Measurements from ENCODE around the gene ITGA8.
"Not testable (repeated sequence)": the region's sequence is repeated elsewhere in the genome, so short reads cannot be mapped to it uniquely, and the experiment has no call there.

Gene ITGA8

DNA sequence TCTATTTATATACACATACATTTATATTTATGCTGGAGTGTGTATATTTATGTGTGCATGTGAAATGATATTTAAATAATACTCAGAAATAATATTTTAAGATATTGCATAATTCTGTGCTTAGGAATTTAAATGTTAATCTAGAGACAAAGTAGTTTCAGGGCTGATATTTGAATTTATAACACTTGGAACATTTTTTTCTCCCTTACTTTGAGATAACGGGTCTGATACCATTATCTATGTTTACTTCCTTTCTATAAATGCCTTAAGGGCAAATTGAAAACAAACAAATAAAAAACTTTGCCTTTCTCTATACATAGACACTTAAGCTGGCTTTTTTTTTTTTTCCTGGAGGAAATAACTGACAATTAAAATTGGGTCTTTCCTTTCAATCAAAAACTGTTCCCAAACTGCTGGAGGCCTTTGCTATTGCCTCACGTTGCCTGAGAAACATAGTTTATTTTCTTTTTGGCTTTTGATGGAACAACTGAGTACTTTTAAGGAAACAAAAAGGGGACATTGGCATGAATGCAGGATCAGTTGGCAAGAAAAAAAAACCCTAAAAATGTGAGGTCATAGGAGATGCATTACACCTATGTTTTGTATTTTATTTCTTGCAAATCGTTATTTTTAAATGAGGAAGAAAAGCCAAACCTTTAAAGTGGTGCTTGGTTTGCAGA, 98.7 kb downstream of the ITGA8 start:
- DNase-seq: no peak

DNA sequence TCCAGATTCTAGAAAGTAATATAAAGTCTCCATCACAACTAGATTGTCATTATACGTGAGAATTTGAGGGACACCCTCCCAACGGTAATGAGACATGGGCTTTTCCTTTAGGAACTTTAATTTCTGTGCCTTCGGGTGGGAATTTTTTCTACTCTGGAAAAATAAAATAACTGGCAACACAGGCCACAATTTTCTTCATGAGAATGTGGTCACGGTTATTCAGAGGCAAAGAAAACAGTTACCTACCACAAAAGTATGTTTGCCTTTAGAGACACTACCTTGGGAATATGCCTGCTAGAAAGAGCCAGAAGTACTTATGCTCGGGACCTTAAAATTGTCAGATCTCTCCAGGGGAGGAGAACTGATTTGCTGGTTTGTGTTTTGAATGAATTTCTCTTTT, 99.4 kb downstream of the ITGA8 start:
- no peak for DNase-seq

DNA sequence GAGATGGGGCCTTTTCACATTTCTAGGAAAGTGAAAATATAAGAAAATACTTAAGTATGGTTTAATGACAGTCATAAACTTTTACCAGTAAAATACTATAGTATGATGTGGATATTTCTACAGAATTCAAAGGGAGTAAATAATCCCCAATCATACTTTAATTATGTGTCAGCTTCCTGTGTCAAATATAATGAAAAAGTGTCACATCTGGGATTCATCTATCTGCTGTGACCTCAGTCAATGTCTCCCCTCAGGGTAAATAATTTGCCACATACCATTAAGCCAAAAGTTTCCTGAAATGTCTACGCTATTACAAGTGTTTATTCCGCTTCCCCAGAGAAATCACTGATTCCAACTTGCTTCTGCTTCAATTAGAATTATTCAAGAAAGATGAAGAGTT, 110.5 kb downstream of the ITGA8 start:
- DNase-seq: no peak

DNA sequence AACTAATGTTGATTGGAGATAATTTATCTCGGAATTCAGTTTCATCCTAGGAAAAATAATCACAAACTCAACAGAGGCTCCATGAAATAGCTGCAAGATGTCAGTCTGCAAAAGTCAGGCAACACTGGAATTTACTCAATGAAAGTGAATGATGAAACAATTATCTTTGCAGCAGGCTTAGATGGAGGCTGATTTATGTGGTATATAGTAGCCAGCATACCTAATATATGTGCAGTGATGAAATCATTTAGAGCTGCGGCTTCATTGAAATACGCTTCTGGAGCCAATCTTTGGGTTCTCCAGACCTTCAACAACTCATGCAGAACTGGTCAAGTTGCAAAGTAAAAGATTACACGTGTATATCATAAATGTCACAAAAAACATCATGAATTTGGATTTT, 113.3 kb downstream of the ITGA8 start:
- DNase-seq: no peak

DNA sequence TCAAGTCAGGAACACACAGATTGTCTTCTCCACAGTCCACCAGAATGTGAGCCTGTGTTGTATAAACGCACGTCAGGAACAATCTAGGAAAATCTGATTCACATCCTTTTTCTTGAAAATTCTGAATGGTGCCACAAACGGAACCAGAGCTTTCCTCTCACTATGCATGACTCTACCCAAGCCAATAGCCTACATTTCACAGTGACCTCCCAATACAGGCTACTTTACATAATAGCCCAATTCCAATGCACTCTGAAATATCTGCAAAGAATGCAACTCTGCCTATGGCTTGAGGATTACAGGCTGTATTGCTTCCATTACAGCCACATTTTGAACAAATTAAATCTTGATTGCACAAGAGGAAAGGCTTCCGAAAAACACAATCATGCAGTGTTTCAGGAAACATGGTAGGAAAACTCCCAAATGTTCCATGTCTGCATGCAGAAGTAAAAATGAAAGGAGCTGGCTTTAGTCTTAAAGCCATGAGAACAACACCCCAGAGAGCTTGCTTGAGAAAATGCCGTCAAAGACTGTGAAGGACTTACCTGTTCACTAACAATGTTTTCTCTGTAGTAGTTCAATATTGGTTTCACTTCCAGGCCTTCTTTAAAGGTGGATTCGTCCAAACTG, 113.9 kb downstream of the ITGA8 start:
- DNase-seq: no peak

DNA sequence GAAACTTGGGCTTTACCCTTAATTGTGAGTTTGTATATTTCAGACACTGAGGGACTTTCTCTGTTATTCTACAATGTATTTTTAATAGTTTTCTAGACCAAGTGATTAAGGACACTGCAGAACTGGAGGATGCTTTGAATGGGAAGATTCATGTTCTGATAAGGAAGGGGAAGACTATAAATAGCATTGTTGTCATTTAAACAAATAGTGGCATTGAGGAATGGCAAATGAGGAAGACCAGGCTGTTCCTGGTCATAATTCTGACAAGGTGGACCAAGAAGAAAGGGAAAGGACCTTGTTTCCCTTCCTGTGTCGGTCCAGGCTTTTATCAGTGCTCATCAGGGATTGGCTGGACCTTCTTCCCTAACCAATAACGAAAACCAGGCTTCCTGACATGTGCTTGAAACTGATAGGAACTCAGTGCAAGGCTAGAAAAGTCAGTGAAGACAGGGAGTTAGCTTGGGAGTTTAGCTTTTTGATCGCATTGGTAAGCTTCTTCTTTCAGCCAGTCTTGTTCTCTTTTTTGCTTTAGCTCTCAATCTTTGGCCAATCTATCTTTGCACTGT, 116.2 kb downstream of the ITGA8 start:
- DNase-seq: no peak

DNA sequence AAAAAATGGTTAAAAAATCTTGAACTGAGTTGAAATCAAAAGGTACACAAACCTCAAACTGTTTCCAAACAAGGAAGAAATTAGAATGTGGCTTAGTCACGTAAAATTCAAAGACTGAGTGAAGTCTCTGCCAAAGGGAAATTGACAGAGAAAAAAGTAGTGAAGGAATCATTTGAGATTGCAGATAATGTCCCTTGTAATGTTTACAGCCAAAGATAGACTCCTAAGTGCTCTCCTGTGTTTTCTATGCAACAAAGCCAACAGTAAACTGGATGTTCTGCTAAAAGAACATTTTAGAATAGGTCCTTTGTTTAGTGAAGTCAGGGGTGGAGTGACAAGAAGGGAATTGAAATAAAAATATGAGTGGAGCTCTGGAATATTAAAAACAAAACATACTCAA, 117.9 kb downstream of the ITGA8 start:
- no peak for DNase-seq

DNA sequence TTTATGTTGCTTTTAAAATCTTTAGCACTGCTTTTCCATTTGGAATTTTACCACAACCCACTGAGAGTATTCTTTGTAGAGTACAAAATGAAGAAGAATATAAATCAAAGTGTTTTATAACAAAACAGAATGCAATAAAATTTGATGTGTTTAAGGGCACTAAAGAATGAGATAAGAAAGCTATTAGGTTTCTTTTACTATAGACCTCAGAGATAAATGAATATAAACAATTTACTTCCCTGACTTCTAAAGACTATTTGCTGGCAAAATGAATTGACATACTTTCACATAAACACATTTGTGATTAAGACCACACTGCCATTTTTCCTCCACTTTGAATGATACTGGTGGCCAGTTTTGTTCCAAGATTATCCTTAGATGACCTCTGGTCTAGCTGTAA, 124.5 kb downstream of the ITGA8 start:
- DNase-seq: no peak

DNA sequence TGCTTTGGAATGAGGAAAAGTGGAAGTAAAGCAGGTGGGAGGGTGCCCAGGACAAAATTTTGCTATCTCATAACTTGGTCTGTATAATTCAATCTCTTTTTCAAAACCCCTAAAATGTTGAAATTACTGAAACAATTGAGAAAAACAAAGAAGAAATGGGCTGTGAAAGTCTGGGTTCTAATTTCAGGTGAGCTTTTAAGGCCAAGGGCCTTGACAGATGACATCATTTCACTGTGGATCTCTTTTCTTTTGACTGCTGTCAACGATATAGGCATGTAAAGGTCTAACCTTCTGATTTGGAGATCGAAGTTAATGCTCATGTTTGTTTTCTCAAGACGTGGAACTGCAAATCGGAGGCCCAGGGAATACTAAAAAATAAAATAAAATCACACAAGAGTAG, 127.8 kb downstream of the ITGA8 start:
- DNase-seq: no peak

DNA sequence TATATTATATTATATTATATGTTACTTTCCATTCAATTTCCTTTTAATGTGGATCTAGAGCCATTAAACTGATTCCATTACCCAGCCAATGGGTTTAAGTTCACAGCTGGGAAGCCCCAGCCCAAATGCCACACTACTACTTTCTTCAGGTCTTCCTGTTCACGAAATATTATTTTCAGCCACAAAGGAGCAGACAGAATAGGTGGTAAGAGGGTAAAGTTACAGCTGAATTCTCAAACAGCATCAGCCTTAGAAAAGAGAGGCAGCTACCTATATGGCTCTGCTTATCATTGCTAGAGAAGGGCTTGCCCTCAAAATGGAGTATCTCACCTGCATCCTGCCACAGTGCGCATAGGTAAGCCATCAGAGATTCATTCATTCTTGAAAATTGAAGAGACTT, 128.3 kb downstream of the ITGA8 start:
- DNase-seq: no peak

DNA sequence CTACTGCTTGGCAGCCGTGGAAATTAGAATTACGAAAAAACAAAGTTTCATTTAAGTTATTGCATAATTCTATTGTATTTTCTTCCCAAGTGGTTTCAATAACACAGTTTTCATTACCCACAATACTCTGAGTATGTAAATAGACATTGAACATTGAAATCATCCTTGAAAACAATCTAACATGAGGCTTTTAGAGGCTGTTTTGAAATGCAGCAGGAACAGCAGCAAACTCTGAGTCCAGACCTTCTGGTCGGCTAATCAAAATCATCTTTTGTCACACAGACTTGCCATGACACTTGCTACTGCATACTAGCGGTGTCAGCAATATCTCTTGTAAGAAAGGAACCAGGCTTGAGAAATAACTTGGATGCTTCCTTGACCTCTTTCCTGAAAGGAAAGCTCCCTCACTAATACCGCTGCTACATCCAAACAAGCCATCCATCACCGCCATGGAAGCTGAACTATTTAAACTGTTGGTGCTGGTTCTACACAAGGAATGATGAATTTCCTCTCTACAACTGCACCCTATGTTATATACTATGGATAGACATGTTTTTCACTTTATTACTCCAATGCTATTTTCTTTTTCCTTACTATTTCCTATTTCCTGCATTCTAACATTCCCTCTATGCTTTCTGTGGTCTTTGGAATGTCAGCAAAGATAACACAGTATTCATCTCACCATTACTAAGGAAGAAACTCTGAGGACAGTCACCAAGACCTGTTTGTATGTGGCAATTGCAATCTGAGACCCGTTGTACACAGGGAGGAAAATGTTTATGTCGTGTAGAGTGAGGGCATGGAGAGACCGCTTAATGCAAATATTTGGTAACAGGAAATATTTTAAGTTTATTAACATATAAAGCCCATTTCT, 130.8 kb downstream of the ITGA8 start:
- no peak for DNase-seq

DNA sequence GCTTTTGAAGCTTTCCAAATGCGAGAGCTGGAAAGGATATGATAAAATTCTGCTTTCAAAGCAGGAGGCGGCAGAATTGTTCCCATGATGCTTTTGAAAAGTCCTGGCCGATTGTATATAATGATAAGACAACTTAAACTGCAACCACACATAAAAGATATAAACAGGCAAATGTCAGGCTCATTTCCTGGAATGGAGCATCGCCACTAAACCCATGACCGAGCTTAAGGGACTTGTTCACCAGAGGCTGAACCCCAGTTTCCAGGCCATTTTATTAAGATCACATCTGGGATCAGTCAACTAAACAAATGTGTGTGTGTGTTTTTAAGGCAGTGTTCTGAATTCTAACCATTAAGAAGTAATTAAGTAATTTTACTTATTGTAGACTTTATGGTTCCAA, 131.6 kb downstream of the ITGA8 start:
- DNase-seq: no peak

DNA sequence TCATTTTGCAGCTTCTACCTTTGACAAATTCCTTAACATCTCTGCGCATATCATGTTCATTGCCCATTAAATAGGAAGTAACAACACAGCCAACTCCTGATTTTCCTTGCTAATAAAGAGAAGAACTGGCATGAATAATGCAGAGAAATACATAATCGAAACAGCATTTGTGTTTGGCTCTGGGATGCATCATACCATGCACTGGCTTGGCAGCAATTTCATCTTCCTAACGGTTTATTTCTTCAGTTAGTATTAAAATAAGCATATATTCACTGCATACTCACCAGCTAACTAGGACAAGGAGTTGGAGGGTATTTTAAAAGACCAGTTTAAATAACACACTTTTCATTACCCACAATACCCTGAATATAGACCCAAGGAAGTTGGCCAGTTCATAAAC, 132.5 kb downstream of the ITGA8 start:
- no peak for DNase-seq

DNA sequence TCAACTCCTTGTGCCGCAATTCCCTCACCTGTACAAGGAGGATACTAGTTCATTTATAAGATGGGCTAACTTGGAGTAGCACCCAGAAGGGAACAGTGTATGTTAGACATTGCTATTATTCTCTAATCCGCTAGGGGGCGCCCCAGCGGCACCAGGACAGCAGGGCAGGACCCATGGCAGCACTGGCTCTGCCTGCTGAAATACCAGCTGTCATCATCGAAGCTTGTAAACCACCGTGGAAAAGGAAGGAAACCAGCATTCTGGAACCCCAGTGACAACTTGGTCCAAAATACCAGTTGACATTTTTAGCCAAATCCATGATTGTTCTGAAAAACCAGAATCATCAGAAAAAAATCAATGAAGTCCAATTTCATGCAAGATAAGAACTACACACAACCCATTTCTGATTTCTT, 134.4 kb downstream of the ITGA8 start:
- peak in 43 of 56 donors; percentile 0 to 79 (median 17) for DNase-seq

DNA sequence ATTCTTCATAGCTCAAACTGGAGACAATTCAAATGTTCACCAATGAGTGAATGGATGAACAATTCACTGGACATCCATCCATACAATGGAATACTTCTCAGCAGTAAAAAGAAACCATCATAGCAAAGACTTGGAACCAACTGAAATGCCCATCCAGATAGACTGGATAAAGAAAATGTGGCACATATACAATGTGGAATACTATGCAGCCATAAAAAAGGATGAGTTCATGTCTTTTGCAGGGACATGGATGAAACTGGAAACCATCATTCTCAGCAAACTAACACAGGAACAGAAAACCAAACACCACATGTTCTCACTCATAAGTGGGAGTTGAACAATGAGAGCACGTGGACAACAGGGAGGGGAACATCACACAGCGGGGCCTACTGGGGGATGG, 136.8 kb downstream of the ITGA8 start:
- not testable (repeated sequence) for DNase-seq

DNA sequence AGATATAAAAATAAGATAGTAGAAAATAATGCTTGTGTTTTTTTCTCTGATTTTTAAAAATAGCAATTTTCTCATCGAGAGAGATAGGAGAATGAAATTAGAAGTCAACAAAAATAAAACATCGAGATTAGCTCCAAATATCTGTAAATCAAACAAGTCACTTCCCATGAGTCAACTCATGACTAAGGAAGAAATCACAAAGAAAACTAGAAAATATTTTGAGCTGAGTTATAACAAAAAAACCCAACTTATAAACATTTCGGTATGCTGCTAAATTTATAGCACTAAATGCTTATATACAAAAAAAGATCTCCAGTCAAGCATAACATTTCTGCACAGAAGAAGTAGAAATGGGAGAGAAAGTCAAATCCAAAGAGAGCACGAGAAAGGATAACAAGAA, 140.1 kb downstream of the ITGA8 start:
- no peak for DNase-seq

DNA sequence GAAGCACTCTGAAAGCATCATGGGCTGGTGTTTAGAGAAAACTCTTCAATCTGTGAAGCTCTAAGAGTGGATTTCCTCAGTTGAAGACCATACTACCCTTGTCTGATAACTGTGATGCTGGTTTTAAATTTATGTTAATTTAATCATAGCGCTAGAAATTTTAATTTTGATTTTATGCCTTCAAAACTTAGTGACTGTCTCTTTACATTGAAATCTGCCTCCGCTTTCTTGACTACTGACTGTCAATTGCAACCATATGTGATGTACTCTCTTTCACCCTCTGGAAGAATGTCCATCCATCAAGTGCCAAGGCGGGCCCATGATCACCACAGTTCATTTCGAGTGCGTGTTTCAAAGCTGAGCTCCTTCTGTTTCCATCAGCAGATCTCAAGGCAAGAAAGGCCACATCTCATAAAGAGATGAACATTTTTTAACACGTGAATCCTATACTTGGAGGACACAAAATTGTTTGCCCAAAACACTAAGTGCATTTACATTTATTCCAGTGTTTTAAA, 147.1 kb downstream of the ITGA8 start:
- DNase-seq: no peak

DNA sequence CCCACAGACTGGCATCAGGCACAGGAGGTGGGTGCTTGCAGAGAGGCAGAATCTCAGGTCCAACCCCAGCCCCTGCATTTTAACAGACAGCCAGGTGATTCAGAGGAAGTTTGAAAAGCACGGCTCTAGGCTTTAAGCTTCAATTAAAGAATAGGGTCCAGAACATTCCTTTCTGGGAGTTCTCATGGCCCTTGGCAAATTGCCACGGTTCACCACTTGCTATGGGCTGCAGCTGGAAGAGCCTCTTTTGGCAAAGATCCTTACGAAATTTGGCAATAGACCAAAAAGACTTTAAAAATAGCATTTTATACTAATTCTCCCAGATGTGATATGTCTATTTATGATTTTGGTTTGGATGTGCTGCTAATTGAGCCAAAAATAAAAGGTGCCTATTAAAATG, 148.1 kb downstream of the ITGA8 start:
- DNase-seq: peak in 6 of 56 donors; percentile 1 to 60 (median 14)

DNA sequence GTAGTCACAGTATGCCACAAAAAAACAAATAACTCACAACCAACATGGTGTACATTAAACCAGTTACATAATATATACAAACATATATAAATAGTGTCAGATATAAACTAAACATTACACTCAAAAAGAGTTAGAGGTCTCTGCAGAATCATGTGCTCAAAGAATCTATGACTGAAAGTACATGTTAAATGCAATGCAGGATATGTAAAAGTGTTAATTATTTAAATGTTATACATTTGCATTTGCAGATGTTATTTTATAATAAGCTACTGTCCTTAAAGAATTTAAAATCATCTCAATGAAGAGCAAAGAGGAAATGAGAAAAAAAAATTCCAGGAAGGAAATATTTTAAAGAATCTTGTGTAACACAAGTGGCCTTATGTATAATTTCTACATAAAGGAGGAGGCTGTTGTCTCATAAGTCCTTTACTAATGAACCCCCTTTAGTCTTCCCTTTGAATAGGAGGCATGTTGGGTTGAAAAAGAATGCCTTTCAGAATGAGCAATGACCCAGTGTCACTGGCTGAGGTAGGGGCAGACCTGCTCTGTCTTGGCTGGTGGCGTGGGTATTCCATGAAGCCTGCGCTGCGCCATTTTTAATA, 148.9 kb downstream of the ITGA8 start:
- DNase-seq: peak in 1 of 56 donors; percentile 1

DNA sequence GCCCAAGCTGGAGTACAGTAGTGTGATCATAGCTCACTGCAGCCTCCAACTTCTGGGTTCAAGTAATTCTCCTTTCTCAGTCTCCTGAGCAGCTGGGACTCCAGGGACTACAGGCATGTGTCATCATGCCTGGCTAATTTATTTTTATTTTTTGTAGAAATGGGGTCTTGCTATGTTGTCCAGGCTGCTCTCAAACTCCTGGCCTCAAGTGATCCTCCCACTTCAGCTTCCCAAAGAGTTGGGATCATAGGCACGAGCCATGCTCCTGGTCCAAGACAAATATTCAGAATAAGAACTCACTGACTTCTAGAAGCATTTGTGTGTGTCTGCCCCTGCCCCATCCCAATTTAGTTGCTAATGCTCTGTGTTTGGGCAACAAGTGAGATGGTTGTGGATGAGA, 151.8 kb downstream of the ITGA8 start:
- DNase-seq: no peak

DNA sequence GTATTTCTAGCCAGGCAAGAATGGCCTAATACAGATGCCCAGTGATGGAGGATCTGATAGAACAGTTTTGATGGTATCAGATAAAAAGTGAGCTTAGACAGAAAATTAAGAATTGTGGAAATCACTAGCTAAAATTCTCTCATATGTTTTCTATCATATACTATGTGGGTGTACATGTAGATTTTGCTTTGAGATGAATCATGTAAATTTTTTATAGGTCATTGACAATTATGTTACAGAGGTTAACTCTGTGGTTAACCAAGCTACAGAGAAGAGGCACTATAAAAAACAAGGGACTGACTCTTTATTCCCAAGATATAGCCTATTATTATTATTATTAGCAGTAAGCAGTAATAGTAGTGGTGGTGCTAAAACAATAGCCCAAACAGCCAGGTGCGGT, 156.5 kb downstream of the ITGA8 start:
- DNase-seq: no peak

DNA sequence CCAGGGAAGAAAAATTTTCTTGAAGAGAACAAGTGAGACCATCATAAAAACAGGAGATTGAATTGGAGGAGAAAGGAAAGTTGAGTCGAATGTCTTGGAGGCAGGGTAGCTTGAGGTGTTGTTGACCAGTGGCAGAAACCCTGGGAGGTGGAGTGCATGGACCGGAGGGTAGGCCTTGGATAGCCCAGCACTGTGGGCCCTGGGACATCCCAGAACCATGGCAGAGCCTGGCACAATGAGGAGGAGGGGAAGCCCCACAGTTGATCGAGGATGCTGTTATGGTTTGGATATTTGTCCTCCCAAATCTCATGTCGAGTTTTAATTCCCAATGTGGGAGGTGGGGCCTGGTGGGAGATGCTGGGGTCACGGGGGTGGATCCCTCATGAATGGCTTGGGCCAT, 157.1 kb downstream of the ITGA8 start:
- DNase-seq: no peak
